NT2/D1 (cell line): ENCODE data around the gene ZNF205.
"Not testable (repeated sequence)": the region's sequence is repeated elsewhere in the genome, so short reads cannot be mapped to it uniquely, and the experiment has no call there.

Experiments
- DNase-seq: peaks from one replicate; pipeline ENCODE4 v3.0.0-alpha.2; 2011; ENCODE audit warnings: low read depth, low spot score
- H3K27me3 ChIP-seq: 2 replicates; pipeline ENCODE4 v1.6.0; 2011; ENCODE audit warnings: mild to moderate bottlenecking; ENCODE audit not compliant: insufficient read length, insufficient read depth
- H3K36me3 ChIP-seq: 2 replicates; pipeline ENCODE4 v1.6.1; 2011; ENCODE audit warnings: mild to moderate bottlenecking, low read length, mixed read lengths; ENCODE audit not compliant: insufficient read depth, insufficient read length
- H3K4me1 ChIP-seq: 2 replicates; pipeline ENCODE4 v1.5.1; 2011; ENCODE audit not compliant: insufficient read depth, insufficient read length
- H3K4me3 ChIP-seq: 2 replicates; pipeline ENCODE4 v1.5.1; 2011; ENCODE audit warnings: low read depth; ENCODE audit not compliant: insufficient read length
- H3K9ac ChIP-seq: 2 replicates; pipeline ENCODE4 v1.6.0; 2011; ENCODE audit warnings: low read depth; ENCODE audit not compliant: insufficient read length
- H3K9me3 ChIP-seq: 2 replicates; pipeline ENCODE4 v1.5.1; 2011; ENCODE audit warnings: mild to moderate bottlenecking, low read length; ENCODE audit not compliant: insufficient read depth
- SUZ12 ChIP-seq: IDR thresholded peaks from 2 replicates; pipeline ENCODE4 v1.6.1; 2011; ENCODE audit not compliant: insufficient read length, insufficient read depth; ENCODE audit errors: extremely low read depth
- YY1 ChIP-seq: IDR thresholded peaks from 2 replicates; pipeline ENCODE4 v1.6.1; 2011; ENCODE audit not compliant: insufficient read length, insufficient read depth
- ZNF274 ChIP-seq: IDR thresholded peaks from 2 replicates; pipeline ENCODE4 v1.6.1; 2011; ENCODE audit warnings: mild to moderate bottlenecking, low read depth, low read length

The ZNF205 gene

DNA sequence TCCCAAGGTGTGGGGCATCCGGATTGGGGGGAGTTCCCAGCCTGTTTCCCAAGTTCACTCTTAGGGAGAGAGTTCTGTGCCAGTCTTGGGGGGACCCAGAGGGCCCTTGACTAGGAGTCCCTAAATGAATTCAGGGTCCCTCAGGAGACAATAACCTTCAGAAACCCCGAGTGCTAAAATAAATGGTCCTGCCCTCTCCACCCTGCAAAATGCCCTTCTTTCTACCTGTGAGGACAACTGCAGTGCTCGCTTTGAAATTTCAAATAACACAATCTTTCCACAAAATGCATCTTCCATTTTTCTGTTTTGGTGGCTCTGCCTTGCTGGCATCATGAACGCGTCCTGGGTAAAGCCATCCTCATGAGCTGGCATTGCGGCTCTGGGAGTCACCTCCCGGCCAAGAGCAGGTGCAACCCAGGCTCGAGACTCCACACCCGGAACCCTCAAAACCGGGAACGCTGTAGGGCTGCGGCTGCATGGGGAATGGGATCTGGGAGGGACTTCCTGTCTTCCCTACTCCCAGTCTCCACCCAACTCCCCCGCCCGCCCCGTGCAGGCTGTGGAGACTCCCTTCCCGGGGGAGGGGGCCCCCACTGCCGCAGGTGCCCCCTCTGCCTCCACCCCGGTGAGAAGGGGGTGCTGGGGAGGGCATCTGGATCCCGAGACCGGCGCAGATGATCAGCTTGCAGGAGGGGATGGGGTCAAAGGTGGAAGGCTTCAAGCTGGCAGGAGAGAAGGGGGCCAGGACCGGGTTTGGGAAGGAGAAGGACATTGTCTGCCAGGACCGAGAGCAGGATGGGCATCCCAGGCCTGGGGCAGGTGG, at the start of gene ZNF205:
ZNF205 (plus strand) TSS at position 529 of the 823 bp plus-strand sequence. CDS start 845 bp downstream, outside the sequence.
- Histone ChIP-seq H3K36me3 (peaks cover 34% of the 10 kb centered on the region), H3K4me3 (peak within 1 kb of the TSS; percentile 81), H3K9me3 (no peaks in the 10 kb centered on the region), H3K9ac (peak within 1 kb of the TSS; percentile 88), H3K27me3 (peaks cover 3% of the 10 kb centered on the region), H3K4me1 (peaks cover 13% of the 10 kb centered on the region)
- TF ChIP-seq SUZ12 (no peak), ZNF274 (no peak), YY1 (no peak)
- DNase-seq: no peak

DNA sequence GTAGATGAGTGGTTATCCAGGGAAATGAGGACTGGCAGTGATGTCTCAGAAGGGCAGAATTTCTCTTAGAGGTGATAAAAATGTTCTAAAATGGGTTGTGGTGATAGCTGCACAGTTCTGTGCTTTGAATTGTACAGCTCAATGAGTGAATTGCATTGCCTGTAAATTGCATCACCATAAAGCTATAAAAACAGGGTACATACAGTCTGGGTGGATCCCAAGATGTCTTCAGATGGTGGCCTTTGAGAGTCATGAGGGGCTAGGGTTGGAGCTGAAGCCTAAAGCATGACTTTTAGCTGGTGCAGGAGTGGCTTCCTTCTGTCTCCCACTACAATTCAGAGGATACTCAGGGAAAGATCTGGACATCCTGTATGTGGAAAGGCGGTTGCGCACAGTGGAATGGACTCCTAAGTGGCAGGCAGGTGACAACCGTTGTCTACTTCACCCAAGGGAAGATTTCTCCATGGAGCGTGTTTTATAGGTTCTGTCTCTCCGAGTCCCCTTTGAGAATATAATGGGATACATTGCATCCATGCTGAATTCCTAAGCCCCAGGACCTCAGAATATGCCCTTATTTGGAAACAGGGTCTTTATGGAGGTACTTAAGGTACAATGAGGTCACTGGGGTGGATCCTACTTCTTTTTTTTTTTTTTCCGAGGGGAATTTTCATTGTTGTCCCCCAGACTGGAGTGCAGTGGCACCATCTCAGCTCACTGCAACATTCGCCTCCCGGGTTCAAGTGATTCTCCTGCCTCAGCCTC, 48.6 kb upstream of the ZNF205 start:
- Histone ChIP-seq H3K4me3 (no peak overlapping the region), H3K4me1 (peaks cover 13% of the 10 kb centered on the region), H3K36me3 (peaks cover 17% of the 10 kb centered on the region), H3K9me3 (no peaks in the 10 kb centered on the region), H3K9ac (no peak overlapping the region), H3K27me3 (peaks cover 10% of the 10 kb centered on the region)
- TF ChIP-seq ZNF274 (no peak), SUZ12 (no peak), YY1 (no peak)
- peak; percentile 49 for DNase-seq

- peaks cover 4% of the 10 kb centered on the region for H3K27me3 ChIP-seq
- no peak for TF ChIP-seq YY1
- TF ChIP-seq ZNF274: no peak
- DNase-seq: no peak
- H3K4me3 ChIP-seq: no peak within 1 kb of the TSS
- H3K4me1 ChIP-seq: peaks cover 8% of the 10 kb centered on the region
- no peak within 1 kb of the TSS for H3K9ac ChIP-seq
- no peaks in the 10 kb centered on the region for H3K9me3 ChIP-seq
- peaks cover 20% of the 10 kb centered on the region for H3K36me3 ChIP-seq
Measured at GRCh38 chr16:3065069-3065741, 47.2 kb upstream of the ZNF205 start, which contains the start of gene IL32. Gene IL32, plus strand, starts transcription at chr16:3065640. Its CDS starts 172 bp downstream, at chr16:3065812.

GRCh38 chr16:3065742-3066439, 46.5 kb upstream of the ZNF205 start:
- Histone ChIP-seq H3K36me3 (peaks cover 20% of the 10 kb centered on the region), H3K4me3 (no peak overlapping the region), H3K27me3 (no peaks in the 10 kb centered on the region), H3K4me1 (peaks cover 8% of the 10 kb centered on the region), H3K9ac (no peak overlapping the region), H3K9me3 (no peaks in the 10 kb centered on the region)
- TF ChIP-seq SUZ12: no peak
- TF ChIP-seq ZNF274: no peak
- TF ChIP-seq YY1: no peak
- no peak for DNase-seq

- Histone ChIP-seq H3K4me3 (no peak overlapping the region), H3K9ac (no peak overlapping the region)
- TF ChIP-seq SUZ12 (no peak), ZNF274 (no peak), YY1 (no peak)
Measured at GRCh38 chr16:3066440-3066748, 46.0 kb upstream of the ZNF205 start.

DNA sequence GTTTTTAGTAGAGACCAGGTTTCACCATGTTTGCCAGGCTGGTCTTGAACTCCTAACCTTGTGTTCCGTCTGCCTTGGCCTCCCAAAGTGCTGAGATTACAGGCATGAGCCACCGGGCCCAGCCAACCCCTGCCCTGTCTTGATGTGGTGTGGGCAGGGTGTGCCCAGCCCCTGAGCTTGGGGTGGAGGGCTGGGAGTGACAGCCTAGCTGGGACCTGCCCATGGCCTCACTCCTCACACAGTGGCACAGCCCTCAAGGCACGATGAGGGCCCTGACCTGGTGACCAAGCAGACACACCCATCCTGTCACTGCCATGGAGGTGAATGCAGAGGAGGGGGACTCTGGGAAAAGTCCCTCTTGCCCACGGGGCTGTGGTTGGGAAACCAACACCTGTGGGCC, 43.9 kb upstream of the ZNF205 start:
- Histone ChIP-seq H3K36me3 (peaks cover 20% of the 10 kb centered on the region), H3K27me3 (peaks cover under 1% of the 10 kb centered on the region), H3K9ac (no peak overlapping the region), H3K4me1 (peaks cover 8% of the 10 kb centered on the region), H3K9me3 (no peaks in the 10 kb centered on the region), H3K4me3 (no peak overlapping the region)
- DNase-seq: no peak
- TF ChIP-seq ZNF274: no peak
- no peak for TF ChIP-seq YY1
- no peak for TF ChIP-seq SUZ12

More at GRCh38 chr16:3066440-3066748, 46.0 kb upstream of the ZNF205 start:
- Histone ChIP-seq H3K36me3 (peaks cover 20% of the 10 kb centered on the region), H3K9me3 (no peaks in the 10 kb centered on the region), H3K4me1 (peaks cover 8% of the 10 kb centered on the region), H3K27me3 (no peaks in the 10 kb centered on the region)
- no peak for DNase-seq

DNA sequence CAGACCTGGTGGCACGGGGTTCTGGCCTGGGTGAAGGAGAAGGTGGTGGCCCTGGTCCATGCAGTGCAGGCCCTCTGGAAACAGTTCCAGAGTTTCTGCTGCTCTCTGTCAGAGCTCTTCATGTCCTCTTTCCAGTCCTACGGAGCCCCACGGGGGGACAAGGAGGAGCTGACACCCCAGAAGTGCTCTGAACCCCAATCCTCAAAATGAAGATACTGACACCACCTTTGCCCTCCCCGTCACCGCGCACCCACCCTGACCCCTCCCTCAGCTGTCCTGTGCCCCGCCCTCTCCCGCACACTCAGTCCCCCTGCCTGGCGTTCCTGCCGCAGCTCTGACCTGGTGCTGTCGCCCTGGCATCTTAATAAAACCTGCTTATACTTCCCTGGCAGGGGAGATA, 43.2 kb upstream of the ZNF205 start:
- H3K27me3 ChIP-seq, H3K9ac ChIP-seq, DNase-seq, H3K4me3 ChIP-seq, H3K4me1 ChIP-seq, H3K9me3 ChIP-seq: not testable (repeated sequence)
- peaks cover 20% of the 10 kb centered on the region for H3K36me3 ChIP-seq
